KBM-7 (cell line): ENCODE measurements around the gene MUSK.
"Not testable (repeated sequence)": the region's sequence is repeated elsewhere in the genome, so short reads cannot be mapped to it uniquely, and the experiment has no call there.

ENCODE experiments used
- DNase-seq: peaks from one replicate; pipeline ENCODE4 v3.0.0-alpha.2; 2015
- in situ Hi-C: fragments of 300-500 bp; cut with MboI; formaldehyde crosslinking; loops from 2 replicates; pipeline ENCODE4 v1.14.3; 2020; ENCODE audit warnings: low sequenced_read_pairs, low pct_unique_long_range_greater_than_20kb, mixed read lengths

Gene MUSK

GRCh38 chr9:110688329-110688728 is 19.7 kb downstream of the MUSK start:
- in situ Hi-C loops = no loop called here

GRCh38 chr9:110691002-110691549 is 22.5 kb downstream of the MUSK start:
- peak; percentile 35 for DNase-seq
- in situ Hi-C loops = no loop called here

More at GRCh38 chr9:110688329-110688728, 19.7 kb downstream of the MUSK start:
- DNase-seq = peak; percentile 19

GRCh38 chr9:110695846-110696245 is 27.3 kb downstream of the MUSK start:
- in situ Hi-C loops, DNase-seq: not testable (repeated sequence)

- no peak for DNase-seq
- in situ Hi-C loops = no loop called here
Measured at GRCh38 chr9:110700953-110701352, 32.4 kb downstream of the MUSK start.

GRCh38 chr9:110703669-110704068 is 35.1 kb downstream of the MUSK start:
- in situ Hi-C loops = no loop called here
- DNase-seq = no peak

- in situ Hi-C loops = no loop called here
Measured at GRCh38 chr9:110707419-110707818, 38.8 kb downstream of the MUSK start.

GRCh38 chr9:110710420-110710819 is 41.8 kb downstream of the MUSK start:
- DNase-seq = no peak
- in situ Hi-C loops = no loop called here

More at GRCh38 chr9:110707419-110707818, 38.8 kb downstream of the MUSK start:
- DNase-seq = no peak

- in situ Hi-C loops = no loop called here
- DNase-seq = no peak
Measured at GRCh38 chr9:110712955-110713354, 44.4 kb downstream of the MUSK start.

GRCh38 chr9:110714314-110714713 is 45.7 kb downstream of the MUSK start:
- in situ Hi-C loops = no loop called here
- no peak for DNase-seq

GRCh38 chr9:110728058-110728457 is 59.5 kb downstream of the MUSK start:
- DNase-seq = no peak
- in situ Hi-C loops = no loop called here

GRCh38 chr9:110729641-110730040 is 61.0 kb downstream of the MUSK start:
- in situ Hi-C loops = no loop called here
- no peak for DNase-seq

GRCh38 chr9:110731437-110732028 is 62.9 kb downstream of the MUSK start:
- in situ Hi-C loops = no loop called here
- DNase-seq = no peak

- in situ Hi-C loops = no loop called here
- no peak for DNase-seq
Measured at GRCh38 chr9:110738982-110739381, 70.4 kb downstream of the MUSK start.

GRCh38 chr9:110742741-110743371 is 74.3 kb downstream of the MUSK start:
- no peak for DNase-seq

GRCh38 chr9:110744715-110745384 is 76.3 kb downstream of the MUSK start:
- DNase-seq = no peak
- in situ Hi-C loops = no loop called here

More at GRCh38 chr9:110742741-110743371, 74.3 kb downstream of the MUSK start:
- in situ Hi-C loops = no loop called here

- in situ Hi-C loops = no loop called here
- DNase-seq = no peak
Measured at GRCh38 chr9:110745676-110746075, 77.1 kb downstream of the MUSK start.

- DNase-seq = no peak
- in situ Hi-C loops = no loop called here
Measured at GRCh38 chr9:110746211-110746930, 77.8 kb downstream of the MUSK start.

- DNase-seq = no peak
- in situ Hi-C loops = no loop called here
Measured at GRCh38 chr9:110748251-110748893, 79.8 kb downstream of the MUSK start.

- in situ Hi-C loops = no loop called here
- no peak for DNase-seq
Measured at GRCh38 chr9:110750272-110750671, 81.7 kb downstream of the MUSK start.
